Measurements from ENCODE around the gene IL12RB1.

Gene IL12RB1

DNA sequence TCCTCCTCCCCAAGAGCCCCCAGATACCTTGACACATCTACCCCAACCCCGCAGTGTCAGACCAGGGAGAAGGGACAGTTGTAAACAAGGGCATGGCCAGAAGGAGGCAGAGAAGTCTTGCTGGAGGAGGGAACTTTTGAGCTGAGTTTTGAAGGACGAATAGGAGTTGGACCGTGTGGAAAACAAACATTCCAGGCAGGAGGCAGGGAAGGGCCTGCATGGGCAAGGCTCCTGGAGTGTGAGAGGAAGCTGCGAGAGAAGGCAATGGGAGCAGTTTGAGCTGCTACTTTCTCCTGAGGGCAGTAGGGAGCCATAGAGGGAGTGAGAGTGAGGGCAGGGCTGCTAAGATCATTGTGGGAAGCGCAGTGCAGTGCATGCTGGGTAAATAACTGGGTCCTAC lies 23.3 kb downstream of the IL12RB1 start:
- WGBS (ENCODE audit: insufficient coverage), result 93% methylated on average over 3 of the region's 5 CpGs
- Histone ChIP-seq H3K9me3 (ENCODE audit: control extremely low read depth in 1 of 5, control insufficient read depth in 4 of 5, insufficient read depth in 2 of 5, low read depth in 1 of 5, low read length in 4 of 5) (no peaks in the 10 kb centered on the region), H3K27ac (ENCODE audit: insufficient read depth in 1 of 2, low read depth in 1 of 2, low read length in 2 of 2, poor library complexity in 1 of 2, severe bottlenecking in 2 of 2) (no peak overlapping the region), H3K4me1 (ENCODE audit: control extremely low read depth in 1 of 4, control insufficient read depth in 4 of 4, insufficient read depth in 4 of 4, low read length in 3 of 4) (peaks cover 0 to 4% (median 4%) of the 10 kb centered on the region in 4 experiments), H3K27me3 (replicated peaks in 2 of 5; ENCODE audit: control insufficient read depth in 4 of 5, insufficient read depth in 5 of 5, low read length in 4 of 5) (no peaks in the 10 kb centered on the region), H3K4me3 (ENCODE audit: control insufficient read depth in 1 of 7, extremely low read depth in 1 of 7, insufficient read depth in 4 of 7, low read depth in 2 of 7, low read length in 6 of 7) (no peak overlapping the region), H3K36me3 (ENCODE audit: control insufficient read depth in 4 of 4, insufficient read depth in 4 of 4, low read length in 3 of 4) (no peaks in the 10 kb centered on the region)
- ChIA-PET POLR2A (interaction anchor here (0.5 kb wide), 1 partner anchor 146 kb away, joined by 5 read pairs; no protein-coding TSS in a partner anchor), CTCF (interaction anchor here (0.7 to 11.5 kb wide), 5 partner anchors 9 to 197 kb away, joined by 3 to 197 read pairs (median 3); partner anchors contain the start of genes ARRDC2 and MAST3)
- DNase-seq, result peak in 1 of 3 donors; percentile 55

- no peaks in the 10 kb centered on the region for H3K27me3 ChIP-seq (replicated peaks in 2 of 5; ENCODE audit: control insufficient read depth in 4 of 5, insufficient read depth in 5 of 5, low read length in 4 of 5)
- 94% methylated on average over 8 of the region's 8 CpGs for WGBS (ENCODE audit: insufficient coverage)
- no peak for DNase-seq
- no peaks in the 10 kb centered on the region for H3K36me3 ChIP-seq (ENCODE audit: control insufficient read depth in 4 of 4, insufficient read depth in 4 of 4, low read length in 3 of 4)
- H3K4me3 ChIP-seq (ENCODE audit: control insufficient read depth in 1 of 7, extremely low read depth in 1 of 7, insufficient read depth in 4 of 7, low read depth in 2 of 7, low read length in 6 of 7), result no peak overlapping the region
- ChIA-PET CTCF (interaction anchor here (1.0 to 11.5 kb wide), 10 partner anchors 9 to 106 kb away, joined by 3 to 197 read pairs (median 6); partner anchors contain the start of gene ARRDC2), POLR2A (interaction anchor here (0.7 kb wide), 1 partner anchor 16 kb away, joined by 3 read pairs; no protein-coding TSS in a partner anchor)
- no peaks in the 10 kb centered on the region for H3K9me3 ChIP-seq (ENCODE audit: control extremely low read depth in 1 of 5, control insufficient read depth in 4 of 5, insufficient read depth in 2 of 5, low read depth in 1 of 5, low read length in 4 of 5)
- H3K27ac ChIP-seq (ENCODE audit: insufficient read depth in 1 of 2, low read depth in 1 of 2, low read length in 2 of 2, poor library complexity in 1 of 2, severe bottlenecking in 2 of 2), result no peak overlapping the region
- peaks cover 0 to 15% (median 12%) of the 10 kb centered on the region in 4 experiments for H3K4me1 ChIP-seq (ENCODE audit: control extremely low read depth in 1 of 4, control insufficient read depth in 4 of 4, insufficient read depth in 4 of 4, low read length in 3 of 4)
Observed at GRCh38 chr19:18062028-18062427, 24.7 kb downstream of the IL12RB1 start.

DNA sequence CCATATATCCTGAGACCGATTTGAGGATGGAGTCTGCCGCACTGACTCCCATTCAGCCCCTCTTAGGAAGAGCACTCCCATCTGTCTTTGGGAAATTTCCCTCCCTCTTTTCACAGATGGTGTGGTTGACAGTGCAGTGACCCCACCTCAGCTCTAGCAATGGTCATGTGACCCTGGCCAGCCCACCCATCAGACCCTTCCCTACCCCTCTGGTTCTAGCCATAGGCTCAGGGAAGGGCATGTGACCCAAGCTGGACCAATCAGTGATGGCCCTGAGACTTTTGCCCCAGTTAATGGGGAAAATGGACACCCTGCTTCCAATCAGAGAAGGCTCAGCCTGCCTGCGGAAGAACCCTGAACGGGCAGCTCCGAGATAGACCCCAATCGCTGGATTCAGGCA lies 26.3 kb downstream of the IL12RB1 start:
- H3K27ac ChIP-seq (ENCODE audit: insufficient read depth in 1 of 2, low read depth in 1 of 2, low read length in 2 of 2, poor library complexity in 1 of 2, severe bottlenecking in 2 of 2), result no peak overlapping the region
- no peaks in the 10 kb centered on the region for H3K36me3 ChIP-seq (ENCODE audit: control insufficient read depth in 4 of 4, insufficient read depth in 4 of 4, low read length in 3 of 4)
- H3K27me3 ChIP-seq (replicated peaks in 2 of 5; ENCODE audit: control insufficient read depth in 4 of 5, insufficient read depth in 5 of 5, low read length in 4 of 5), result no peaks in the 10 kb centered on the region
- WGBS (ENCODE audit: insufficient coverage), result 91% methylated on average over 6 of the region's 6 CpGs
- ChIA-PET CTCF (interaction anchor here (0.7 to 11.5 kb wide), 8 partner anchors 11 to 108 kb away, joined by 3 to 197 read pairs (median 6); partner anchors contain the start of gene ARRDC2), POLR2A (interaction anchor here (4.6 kb wide), 1 partner anchor 52 kb away, joined by 32 read pairs; the partner anchor contains the start of gene ARRDC2)
- H3K9me3 ChIP-seq (ENCODE audit: control extremely low read depth in 1 of 5, control insufficient read depth in 4 of 5, insufficient read depth in 2 of 5, low read depth in 1 of 5, low read length in 4 of 5), result no peaks in the 10 kb centered on the region
- H3K4me3 ChIP-seq (ENCODE audit: control insufficient read depth in 1 of 7, extremely low read depth in 1 of 7, insufficient read depth in 4 of 7, low read depth in 2 of 7, low read length in 6 of 7), result no peak overlapping the region
- no peak for DNase-seq
- H3K4me1 ChIP-seq (ENCODE audit: control extremely low read depth in 1 of 4, control insufficient read depth in 4 of 4, insufficient read depth in 4 of 4, low read length in 3 of 4), result peaks cover 0 to 15% (median 12%) of the 10 kb centered on the region in 4 experiments

DNA sequence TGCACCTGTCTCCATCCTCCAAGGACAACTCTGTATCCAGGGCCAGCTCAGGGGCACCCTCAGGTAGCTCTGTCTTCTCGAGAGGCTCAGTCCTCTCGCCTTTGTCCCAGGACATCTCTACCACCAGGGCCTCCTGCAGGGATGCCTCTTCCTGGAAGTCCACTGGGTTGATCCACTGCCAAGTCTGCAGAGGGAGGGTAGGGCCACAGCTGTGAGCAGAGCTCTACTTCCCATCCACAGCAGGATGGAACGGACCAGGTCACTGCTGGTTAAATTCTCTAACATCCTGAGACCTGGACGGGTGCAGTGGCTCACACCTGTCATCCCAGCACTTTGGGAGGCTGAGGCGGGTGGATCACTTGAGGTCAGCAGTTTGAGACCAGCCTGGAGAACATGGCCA lies 26.8 kb downstream of the IL12RB1 start:
- 97% methylated on average over 4 of the region's 5 CpGs for WGBS (ENCODE audit: insufficient coverage)
- H3K27me3 ChIP-seq (replicated peaks in 2 of 5; ENCODE audit: control insufficient read depth in 4 of 5, insufficient read depth in 5 of 5, low read length in 4 of 5), result no peaks in the 10 kb centered on the region
- H3K27ac ChIP-seq (ENCODE audit: insufficient read depth in 1 of 2, low read depth in 1 of 2, low read length in 2 of 2, poor library complexity in 1 of 2, severe bottlenecking in 2 of 2), result no peak overlapping the region
- peaks cover 0 to 15% (median 12%) of the 10 kb centered on the region in 4 experiments for H3K4me1 ChIP-seq (ENCODE audit: control extremely low read depth in 1 of 4, control insufficient read depth in 4 of 4, insufficient read depth in 4 of 4, low read length in 3 of 4)
- CTCF ChIA-PET, result interaction anchor here (0.6 to 11.5 kb wide), 10 partner anchors 11 to 530 kb away, joined by 3 to 197 read pairs (median 4); partner anchors contain the start of gene ARRDC2
- no peak overlapping the region for H3K4me3 ChIP-seq (ENCODE audit: control insufficient read depth in 1 of 7, extremely low read depth in 1 of 7, insufficient read depth in 4 of 7, low read depth in 2 of 7, low read length in 6 of 7)
- H3K9me3 ChIP-seq (ENCODE audit: control extremely low read depth in 1 of 5, control insufficient read depth in 4 of 5, insufficient read depth in 2 of 5, low read depth in 1 of 5, low read length in 4 of 5), result no peaks in the 10 kb centered on the region
- DNase-seq, result no peak
- POLR2A ChIA-PET, result interaction anchor here (0.8 to 4.6 kb wide), 2 partner anchors 46 to 51 kb away, joined by 3 to 32 read pairs; partner anchors contain the start of gene ARRDC2
- no peaks in the 10 kb centered on the region for H3K36me3 ChIP-seq (ENCODE audit: control insufficient read depth in 4 of 4, insufficient read depth in 4 of 4, low read length in 3 of 4)

DNA sequence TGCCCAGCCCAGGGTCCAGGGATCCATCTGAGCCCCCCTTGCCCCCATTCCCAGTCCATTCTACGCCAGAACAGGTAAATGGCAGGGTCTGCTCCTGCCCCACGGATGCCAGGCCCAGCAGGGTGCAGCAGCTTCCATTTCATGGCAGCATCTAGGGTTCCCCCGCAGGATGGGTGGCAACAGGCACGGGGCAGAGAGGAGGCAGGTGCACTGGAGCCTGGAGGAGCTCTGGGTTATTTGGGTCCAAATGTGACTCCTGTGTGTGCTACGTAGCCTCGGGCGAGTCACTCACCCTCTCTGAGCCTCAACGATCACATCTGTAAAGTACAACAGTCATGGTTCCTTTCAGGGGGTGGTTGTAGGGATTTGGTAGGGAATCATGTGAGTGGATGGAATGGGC lies 27.4 kb downstream of the IL12RB1 start:
- no peak overlapping the region for H3K27ac ChIP-seq (ENCODE audit: insufficient read depth in 1 of 2, low read depth in 1 of 2, low read length in 2 of 2, poor library complexity in 1 of 2, severe bottlenecking in 2 of 2)
- DNase-seq, result no peak
- WGBS (ENCODE audit: insufficient coverage), result 78% methylated on average over 8 of the region's 8 CpGs
- H3K4me3 ChIP-seq (ENCODE audit: control insufficient read depth in 1 of 7, extremely low read depth in 1 of 7, insufficient read depth in 4 of 7, low read depth in 2 of 7, low read length in 6 of 7), result no peak overlapping the region
- no peaks in the 10 kb centered on the region for H3K36me3 ChIP-seq (ENCODE audit: control insufficient read depth in 4 of 4, insufficient read depth in 4 of 4, low read length in 3 of 4)
- no peaks in the 10 kb centered on the region for H3K27me3 ChIP-seq (replicated peaks in 2 of 5; ENCODE audit: control insufficient read depth in 4 of 5, insufficient read depth in 5 of 5, low read length in 4 of 5)
- ChIA-PET CTCF (interaction anchor here (0.7 to 11.5 kb wide), 12 partner anchors 10 to 121 kb away, joined by 3 to 197 read pairs (median 4); partner anchors contain the start of gene ARRDC2), POLR2A (interaction anchor here (0.8 to 4.6 kb wide), 3 partner anchors 45 to 53 kb away, joined by 3 to 32 read pairs (median 4); partner anchors contain the start of gene ARRDC2)
- H3K9me3 ChIP-seq (ENCODE audit: control extremely low read depth in 1 of 5, control insufficient read depth in 4 of 5, insufficient read depth in 2 of 5, low read depth in 1 of 5, low read length in 4 of 5), result no peaks in the 10 kb centered on the region
- peaks cover 0 to 15% (median 12%) of the 10 kb centered on the region in 4 experiments for H3K4me1 ChIP-seq (ENCODE audit: control extremely low read depth in 1 of 4, control insufficient read depth in 4 of 4, insufficient read depth in 4 of 4, low read length in 3 of 4)

GRCh38 chr19:18058208-18059009 lies 28.3 kb downstream of the IL12RB1 start:
- no peaks in the 10 kb centered on the region for H3K36me3 ChIP-seq (ENCODE audit: control insufficient read depth in 4 of 4, insufficient read depth in 4 of 4, low read length in 3 of 4)
- no peak overlapping the region for H3K27ac ChIP-seq (ENCODE audit: insufficient read depth in 1 of 2, low read depth in 1 of 2, low read length in 2 of 2, poor library complexity in 1 of 2, severe bottlenecking in 2 of 2)
- ChIA-PET CTCF (interaction anchor here (0.7 to 11.5 kb wide), 19 partner anchors 9 to 120 kb away, joined by 3 to 197 read pairs (median 4); partner anchors contain the start of gene ARRDC2), POLR2A (interaction anchor here (0.7 to 4.6 kb wide), 7 partner anchors 27 to 52 kb away, joined by 3 to 32 read pairs (median 3); partner anchors contain the start of gene ARRDC2)
- peak; percentile 85 to 92 (median 91) for DNase-seq
- H3K4me3 ChIP-seq (ENCODE audit: control insufficient read depth in 1 of 7, extremely low read depth in 1 of 7, insufficient read depth in 4 of 7, low read depth in 2 of 7, low read length in 6 of 7), result peak overlapping the region in 6 of 7 experiments; percentile 29 to 73 (median 54)
- H3K9me3 ChIP-seq (ENCODE audit: control extremely low read depth in 1 of 5, control insufficient read depth in 4 of 5, insufficient read depth in 2 of 5, low read depth in 1 of 5, low read length in 4 of 5), result no peaks in the 10 kb centered on the region
- H3K4me1 ChIP-seq (ENCODE audit: control extremely low read depth in 1 of 4, control insufficient read depth in 4 of 4, insufficient read depth in 4 of 4, low read length in 3 of 4), result peaks cover 0 to 23% (median 12%) of the 10 kb centered on the region in 4 experiments
- 2% methylated on average over 22 of the region's 34 CpGs for WGBS (ENCODE audit: insufficient coverage)
- H3K27me3 ChIP-seq (replicated peaks in 2 of 5; ENCODE audit: control insufficient read depth in 4 of 5, insufficient read depth in 5 of 5, low read length in 4 of 5), result no peaks in the 10 kb centered on the region
